Stimulated activated CD4-positive, alpha-beta T cell treated with anti-CD3 and anti-CD28 coated beads, Interleukin-1b, Interleukin-23, amount 100 ng/mL, for 4 hours (primary cell): ENCODE data around the gene ZNF429.
"Not testable (repeated sequence)": the region's sequence is repeated elsewhere in the genome, so short reads cannot be mapped to it uniquely, and the experiment has no call there.

Experiments used
- DNase-seq, 2 donors: peaks; one replicate each; pipeline ENCODE4 v3.0.0-alpha.2; 2020; ENCODE audit warnings: low read depth in 2 of 2

Gene ZNF429

DNA sequence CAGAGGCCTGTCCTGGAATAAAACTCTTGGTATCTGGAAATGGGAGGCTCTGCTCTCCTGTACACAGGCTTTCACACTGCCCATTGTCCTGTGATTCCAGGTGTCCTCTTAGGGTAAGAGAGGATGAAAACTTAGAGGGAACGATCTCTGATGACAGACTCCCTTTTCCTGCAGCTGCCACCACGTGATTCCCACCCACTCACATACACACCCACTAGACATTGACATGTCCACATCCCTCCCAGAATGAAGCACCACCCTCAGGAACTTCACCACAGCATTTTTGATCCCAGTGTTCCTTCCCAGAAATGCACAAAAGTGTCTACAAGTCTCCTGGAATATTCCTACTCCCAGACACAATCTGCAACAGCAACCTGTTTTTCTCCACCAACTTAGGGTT, 8.2 kb downstream of the ZNF429 start:
- no peak for DNase-seq

DNA sequence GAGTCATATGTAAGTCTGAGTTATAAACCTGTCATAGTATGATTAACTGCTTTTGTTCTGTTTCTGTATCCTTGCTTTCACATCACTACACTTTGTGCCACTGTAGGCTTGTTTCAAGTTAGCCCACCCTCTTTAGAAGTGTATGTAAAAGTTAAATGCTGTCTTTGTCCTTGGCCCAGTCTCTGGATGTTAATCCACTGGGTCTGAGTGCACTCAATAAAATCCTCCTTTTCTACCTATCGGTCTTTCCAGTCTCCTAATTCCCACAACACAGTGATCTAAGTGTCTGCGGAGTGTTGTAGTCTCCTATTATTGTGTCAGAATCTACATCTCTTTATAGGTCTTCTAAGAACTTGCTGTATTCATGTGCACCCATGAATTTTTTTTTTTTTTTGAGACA, 14.1 kb downstream of the ZNF429 start:
- DNase-seq = no peak

DNA sequence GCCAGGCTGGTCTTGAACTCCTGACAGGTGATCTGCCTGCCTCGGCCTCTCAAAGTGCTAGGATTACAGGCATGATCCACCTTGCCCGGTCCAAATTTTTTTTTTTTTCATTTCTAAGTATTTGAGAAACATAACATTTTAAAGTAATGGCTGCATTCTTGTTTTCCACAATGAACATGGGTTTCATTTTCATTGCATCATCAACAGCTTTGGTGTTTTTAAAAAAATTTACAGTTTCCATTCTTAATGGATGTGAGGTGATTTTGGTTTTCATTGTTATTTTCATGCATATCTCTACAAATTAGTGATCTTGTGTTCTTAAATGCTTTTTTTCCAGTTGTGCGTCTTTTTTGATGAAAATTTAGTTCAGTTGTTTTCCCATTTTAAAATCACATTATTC, 27.5 kb downstream of the ZNF429 start:
- no peak for DNase-seq

DNA sequence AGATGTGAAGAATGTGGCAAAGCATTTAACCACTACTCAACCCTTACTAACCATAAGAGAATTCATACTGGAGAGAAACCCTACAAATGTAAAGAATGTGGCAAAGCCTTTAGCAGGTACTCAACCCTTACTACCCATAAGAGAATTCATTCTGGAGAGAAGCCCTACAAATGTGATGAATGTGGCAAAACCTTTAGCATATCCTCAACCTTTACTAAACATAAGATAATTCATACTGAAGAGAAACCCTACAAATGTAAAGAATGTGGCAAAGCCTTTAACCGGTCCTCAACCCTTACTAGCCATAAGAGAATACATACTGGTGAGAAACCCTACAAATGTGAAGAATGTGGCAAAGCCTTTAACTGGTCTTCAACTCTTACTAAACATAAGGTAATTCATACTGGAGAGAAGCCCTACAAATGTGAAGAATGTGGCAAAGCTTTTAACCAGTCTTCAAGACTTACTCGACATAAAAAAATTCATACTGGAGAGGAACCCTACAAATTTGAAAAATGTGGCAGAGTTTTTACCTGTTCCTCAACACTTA, 31.4 kb downstream of the ZNF429 start:
- not testable (repeated sequence) for DNase-seq

DNA sequence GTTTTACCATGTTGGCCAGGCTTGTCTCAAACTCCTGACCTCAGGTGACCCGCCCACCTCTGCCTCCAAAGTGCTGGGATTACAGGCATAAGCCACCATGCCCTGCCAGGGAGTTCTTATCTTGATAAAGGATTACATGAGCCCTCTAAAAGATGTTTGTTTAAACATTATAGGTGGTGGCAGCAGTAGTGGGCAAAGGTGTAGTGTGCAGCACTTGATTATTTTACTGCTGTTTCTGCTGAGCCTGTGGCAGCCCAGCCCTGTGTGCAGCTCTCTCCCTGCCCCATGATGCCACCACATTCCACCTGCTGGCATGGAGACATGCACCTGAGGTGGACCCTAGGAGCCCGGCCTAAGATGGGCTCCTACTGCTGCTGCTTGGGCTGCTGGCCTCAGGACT, 54.0 kb downstream of the ZNF429 start:
- DNase-seq = no peak

DNA sequence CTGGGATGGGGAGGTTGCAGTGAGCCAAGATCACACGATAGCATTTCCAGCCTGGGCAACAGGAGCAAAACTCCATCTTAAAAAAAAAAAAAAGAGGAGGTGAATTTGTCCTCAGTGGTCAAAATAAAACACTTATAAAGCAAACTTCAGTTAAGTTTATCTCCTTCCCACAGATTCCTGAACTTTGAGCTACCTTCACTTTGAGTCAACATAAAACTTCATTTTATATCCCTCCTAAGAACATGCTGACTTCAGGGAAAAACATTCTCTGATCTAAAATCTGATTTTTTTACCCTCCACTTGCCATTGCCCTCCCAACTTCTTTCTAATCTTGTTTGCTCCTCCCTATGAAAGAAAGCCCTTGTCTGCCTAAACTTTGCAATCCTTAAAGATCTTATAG, 59.0 kb downstream of the ZNF429 start:
- no peak for DNase-seq

DNA sequence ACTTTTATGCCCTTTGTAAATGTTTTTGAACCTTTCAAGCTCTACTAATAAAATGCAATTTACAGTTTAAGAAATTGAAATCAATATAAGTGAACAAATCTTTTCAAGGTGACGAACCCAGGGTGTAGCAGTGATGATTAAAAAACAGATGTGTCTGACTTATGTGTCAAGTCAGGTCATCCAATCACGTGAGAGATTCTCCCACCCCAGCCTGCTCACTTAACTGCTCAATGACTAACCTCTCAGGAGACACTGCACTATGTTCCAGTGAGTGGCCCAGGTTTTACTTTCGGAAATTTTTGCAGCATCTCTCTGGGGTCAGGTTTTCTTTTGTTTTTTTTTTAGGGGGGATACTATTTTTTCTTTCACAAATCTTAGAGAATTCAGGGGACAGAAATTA, 60.7 kb downstream of the ZNF429 start:
- DNase-seq = peak in 1 of 2 donors; percentile 8

DNA sequence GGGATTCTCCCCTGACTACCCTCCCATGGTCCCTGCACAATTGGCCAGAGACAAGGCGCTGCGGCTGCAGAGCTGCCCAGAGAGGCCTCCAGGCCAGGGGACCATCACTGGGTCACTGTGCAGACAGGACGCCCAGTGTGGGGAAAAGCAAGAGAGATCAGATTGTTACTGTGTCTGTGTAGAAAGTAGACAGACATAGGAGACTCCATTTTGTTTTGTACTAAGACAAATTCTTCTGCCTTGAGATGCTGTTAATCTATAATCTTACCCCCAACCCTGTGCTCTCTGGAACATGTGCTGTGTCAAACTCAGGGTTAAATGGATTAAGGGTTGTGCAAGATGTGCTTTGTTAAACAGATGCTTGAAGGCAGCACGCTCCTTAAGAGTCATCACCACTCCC, 62.4 kb downstream of the ZNF429 start:
- not testable (repeated sequence) for DNase-seq

DNA sequence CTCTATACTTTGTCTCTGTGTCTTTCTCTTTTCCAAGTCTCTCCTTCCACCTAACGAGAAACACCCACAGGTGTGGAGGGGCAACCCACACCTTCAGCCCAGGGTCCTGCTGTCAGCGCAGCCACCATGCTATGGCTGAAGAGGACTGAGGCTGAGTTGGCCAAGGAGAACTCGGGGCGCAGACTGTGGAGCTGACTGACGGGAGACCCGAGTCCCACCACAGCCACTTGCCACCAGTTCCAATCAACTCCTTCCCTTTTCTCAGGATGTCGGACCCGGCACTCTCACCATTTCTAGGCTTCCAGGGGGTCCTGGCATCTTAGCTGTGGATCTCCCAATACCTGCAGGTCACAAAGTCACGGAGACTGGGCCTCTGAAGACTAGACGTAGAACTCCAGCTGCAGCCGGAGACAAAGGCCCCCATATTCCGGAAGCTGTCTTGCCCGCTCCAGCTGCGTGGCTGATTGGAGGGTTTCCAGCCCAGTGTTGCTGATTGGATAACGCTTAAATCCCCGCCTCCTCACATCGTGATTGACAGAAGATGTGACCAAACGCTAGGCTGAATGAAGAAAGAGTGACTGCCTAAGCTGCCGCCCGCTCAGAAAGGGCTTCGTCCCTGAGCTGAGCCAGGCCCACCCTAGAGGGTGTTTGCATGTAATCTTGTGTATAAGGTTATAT, 63.6 kb downstream of the ZNF429 start:
- peak; percentile 47 to 69 for DNase-seq

DNA sequence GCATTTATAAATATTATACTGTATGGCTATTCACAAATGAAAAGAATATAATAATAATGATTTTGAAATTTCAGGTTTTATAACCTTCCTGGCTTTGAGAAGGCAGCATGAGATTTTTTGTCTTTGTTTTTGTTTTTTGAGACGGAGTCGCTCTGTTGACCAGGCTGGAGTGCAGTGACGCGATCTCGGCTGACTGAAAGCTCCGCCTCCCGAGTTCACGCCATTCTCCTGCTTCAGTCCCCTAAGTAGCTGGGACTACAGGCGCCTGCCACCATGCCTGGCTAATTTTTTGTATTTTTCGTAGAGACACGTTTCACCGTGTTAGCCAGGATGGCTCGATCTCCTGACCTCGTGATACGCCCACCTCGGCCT, 64.1 kb downstream of the ZNF429 start:
- peak in 1 of 2 donors; percentile 43 for DNase-seq

DNA sequence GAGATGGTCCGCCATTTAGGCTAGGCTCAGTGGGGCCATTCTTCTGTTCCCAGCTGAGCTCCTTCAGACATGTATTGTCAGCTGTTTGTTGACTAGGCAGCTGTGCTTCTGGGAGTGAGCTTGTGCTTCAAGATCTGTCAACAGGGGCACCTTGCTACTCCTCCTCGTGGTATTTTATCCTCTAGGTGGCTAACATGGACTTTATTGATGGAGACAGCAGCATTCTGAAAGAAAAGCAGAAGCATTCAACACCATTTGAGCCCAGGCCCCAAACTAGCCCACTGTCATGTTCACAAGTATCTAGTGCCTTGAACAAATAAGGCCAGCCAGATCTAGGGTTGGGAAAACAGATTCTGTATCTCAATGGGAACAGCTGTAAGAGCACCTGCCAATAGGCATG, 65.9 kb downstream of the ZNF429 start:
- DNase-seq = no peak

DNA sequence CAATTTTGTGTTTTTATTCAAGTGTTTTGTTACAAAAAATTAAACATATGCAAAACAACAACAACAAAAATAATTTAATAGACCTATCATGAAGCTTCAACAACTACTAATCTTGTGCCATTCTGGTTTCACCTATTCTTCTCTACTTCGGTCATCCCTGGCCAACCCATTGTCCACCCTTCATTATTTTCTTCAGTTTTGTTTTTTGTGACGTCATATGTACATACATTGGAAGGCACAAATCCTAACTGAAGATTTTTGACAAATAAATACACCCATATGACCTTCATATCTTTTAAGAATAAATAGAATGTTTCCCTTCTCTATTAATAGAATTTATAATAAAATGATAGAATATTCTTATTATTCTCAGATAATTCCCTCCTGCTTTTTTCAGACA, 69.2 kb downstream of the ZNF429 start:
- no peak for DNase-seq

DNA sequence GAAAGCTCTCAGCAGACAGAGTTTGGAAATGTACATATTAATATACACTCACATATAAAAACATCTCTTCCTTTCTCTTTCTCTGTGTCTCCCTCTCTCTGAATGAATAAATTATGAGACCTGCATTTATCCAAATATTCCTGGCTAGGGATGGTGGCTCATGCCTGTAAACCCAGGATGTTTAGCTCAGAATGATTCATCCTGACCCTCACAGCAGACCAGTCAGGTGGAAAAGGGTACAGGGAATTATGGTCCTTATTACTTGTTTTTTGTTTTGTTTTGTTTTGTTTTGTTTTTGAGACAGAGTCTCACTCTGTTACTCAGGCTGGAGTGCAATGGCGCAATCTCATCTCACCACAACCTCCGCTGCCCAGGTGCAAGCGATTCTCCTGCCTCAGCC, 71.1 kb downstream of the ZNF429 start:
- no peak for DNase-seq

DNA sequence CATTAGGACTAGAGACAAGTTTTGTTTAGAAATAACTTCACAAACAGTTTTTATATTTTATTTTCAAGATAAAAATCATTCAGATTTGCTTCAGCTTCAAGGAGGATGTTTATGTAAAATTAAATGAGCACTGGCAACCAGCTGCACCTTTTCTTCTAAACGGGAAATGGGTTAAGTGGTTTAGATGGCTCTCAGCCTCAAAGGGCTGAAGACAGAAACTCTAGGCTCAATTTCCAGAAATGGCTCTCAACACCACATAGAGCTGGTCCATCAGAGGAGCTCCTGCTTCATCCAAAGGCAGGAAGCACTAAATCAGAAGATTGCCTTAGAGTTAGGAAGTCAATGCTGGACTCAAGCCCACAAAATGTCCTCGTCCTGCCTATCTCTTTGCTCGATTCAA, 74.7 kb downstream of the ZNF429 start:
- DNase-seq = no peak

DNA sequence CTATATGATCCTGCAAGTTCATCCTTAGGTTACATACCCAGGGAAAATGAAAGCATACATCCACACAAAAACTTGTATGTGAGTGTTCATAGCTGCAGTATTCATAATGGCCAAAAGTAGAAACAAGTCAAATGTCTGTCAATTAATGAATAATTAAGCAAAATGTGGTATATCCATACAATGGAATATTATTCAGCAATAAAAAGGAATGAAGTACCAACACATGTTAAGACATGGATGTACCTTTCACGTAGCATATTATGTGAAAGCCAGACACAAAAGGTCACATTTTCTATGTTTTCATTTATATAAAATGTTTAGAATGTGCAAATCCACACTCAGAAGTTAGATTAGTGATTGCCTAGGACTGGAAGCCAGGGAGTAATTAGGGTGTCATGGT, 75.4 kb downstream of the ZNF429 start:
- DNase-seq = no peak

DNA sequence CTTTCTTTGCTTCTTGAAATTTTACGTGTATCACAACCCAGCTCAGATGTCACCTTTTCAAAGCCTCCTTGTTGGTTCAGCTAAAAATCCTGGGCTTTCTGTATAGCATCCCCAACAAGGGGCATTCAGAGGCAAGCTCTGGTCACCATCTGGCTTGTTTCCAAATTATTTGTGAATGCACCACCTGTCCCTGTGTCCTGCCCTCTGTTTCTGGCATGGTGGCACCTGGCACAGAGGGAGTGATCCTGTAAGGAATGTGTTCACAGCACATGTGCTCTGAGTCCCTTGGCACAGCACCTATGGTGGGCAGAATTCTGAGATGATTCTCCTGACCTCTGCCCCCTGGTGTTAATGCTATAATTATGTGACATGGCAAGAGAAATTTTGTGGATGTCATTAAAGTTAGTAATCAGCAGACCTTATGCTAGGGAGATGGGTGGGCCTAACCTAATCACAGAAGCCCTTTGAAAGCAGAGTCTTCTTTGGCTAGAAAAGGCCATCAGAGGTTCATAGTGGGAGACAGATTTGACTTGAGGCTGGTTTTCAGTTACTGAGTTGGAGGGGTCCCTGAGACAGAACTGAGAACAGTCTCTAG, 76.3 kb downstream of the ZNF429 start:
- no peak for DNase-seq

DNA sequence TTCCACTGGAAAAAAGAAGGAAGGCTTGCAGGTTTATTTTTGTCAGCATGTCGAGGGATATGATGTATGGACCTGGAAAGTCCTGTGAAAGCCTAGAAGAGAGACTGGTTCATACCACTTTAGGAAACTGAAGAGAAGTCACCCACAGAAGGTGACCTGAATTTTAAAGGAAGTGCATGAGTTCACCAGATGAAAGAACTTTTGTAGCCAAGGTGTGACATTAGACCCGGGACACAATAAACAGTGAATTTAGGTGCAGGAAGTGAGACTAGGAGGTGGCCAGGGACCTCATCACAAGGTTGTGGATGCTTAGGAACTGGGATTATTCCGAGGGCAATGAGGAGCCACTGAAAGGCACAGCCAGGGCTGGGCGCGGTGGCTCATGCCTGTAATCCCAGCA, 79.1 kb downstream of the ZNF429 start:
- DNase-seq = no peak

DNA sequence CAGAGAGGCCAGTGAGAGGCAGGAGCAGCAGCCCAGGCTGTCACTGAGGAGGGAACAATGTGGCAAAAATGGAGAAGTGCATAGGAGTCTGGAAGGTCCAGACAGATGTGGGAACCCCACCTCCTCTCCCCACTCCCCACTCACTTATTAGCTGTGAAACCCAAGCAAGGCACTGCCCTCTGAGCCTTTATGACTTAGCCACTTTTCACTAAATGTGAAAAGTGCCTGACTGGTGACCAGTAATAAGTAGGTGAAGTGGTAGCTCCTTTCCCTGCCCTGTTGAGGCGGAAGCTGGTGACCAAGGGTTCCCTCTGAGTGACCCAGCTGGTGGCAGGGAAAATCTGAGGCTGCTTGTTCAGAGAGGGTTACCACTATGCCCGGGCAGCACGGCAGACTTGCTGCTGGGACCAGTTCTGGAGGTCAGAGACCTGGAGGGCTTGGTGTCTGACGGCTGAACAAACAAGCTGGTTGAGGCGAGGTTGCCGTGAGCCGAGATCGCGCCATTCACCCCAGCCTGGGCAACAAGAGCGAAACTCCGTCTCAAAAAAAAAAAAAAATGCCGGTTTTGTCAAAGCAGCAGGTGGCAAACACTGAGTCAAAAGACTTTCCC, 80.0 kb downstream of the ZNF429 start:
- no peak for DNase-seq

DNA sequence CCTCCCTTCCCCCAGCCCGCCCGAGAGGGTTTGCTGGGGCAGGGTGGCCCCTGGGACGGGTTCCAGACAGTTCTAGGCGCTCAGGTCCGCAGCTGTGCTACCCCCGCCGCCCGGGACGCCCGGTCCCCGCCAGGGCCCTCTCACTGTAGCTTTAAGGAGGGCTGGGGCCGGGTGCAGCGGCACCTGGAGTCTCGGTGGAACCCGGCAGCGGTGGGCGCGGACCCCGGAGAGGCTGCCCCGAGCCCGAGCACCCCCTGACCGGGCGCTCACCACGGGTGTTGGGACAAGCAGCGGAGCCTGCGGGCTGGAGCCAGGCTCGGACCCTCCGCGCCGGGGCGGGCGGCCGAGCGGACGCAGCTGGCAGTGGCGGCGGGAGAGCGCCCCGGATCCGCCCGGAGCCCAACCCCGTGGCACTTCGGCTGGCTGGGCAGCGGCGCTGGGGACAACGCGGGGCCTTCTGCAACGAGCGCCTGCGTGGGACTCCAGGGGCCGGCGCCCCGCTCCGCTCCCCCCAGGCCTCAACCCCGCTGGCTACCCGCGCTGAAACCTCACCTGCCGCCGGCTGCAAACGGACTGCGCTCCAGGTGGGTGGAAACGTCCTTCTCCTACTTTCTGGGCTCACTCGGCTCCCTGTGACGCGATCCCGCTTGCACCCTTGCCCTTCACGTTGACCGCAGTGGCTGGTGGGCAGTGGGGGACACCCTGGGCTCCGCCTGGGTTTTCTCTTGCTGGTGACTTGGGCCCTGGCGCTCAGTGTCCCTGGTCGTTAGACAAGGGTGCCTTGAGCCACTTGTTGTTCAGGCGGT, 81.1 kb downstream of the ZNF429 start:
- DNase-seq = peak in 1 of 2 donors; percentile 18

DNA sequence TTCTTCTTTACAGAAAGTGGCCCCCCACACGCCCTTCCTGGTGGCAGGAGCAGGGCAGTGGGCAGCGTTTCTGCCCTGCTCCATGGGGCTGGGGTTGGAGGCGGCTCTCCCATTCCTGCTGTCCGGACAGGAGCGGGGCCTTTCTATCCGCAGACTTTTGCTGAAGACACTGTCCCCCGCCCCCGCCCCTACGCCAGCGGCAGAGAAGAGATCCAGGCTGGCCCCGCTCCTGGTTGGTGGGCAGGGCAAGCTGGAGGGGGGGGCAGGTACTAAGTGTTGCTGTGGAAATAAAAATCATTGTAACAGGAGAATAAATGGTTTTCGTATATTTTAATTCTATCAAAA, 81.7 kb downstream of the ZNF429 start:
- DNase-seq = no peak

DNA sequence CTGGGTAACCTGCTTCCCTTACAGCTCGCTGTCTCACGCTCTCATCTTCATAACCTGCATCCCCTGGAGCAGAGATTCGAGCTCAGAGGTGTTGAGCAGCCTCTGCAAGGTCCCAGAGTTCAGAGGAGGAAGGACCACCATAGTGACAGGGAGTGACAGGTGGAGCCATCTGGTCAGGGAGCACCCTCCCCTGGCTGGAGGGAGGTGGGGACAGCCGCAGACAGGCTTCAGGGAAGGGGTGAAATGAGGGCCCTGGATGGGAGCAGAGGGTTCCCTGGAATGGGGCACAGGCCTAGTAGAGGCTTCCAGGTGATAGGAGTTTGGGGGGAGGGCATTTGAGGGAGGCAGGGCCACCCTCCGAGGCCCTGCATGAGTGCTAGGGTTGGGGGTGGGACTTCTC, 82.1 kb downstream of the ZNF429 start:
- DNase-seq = no peak

DNA sequence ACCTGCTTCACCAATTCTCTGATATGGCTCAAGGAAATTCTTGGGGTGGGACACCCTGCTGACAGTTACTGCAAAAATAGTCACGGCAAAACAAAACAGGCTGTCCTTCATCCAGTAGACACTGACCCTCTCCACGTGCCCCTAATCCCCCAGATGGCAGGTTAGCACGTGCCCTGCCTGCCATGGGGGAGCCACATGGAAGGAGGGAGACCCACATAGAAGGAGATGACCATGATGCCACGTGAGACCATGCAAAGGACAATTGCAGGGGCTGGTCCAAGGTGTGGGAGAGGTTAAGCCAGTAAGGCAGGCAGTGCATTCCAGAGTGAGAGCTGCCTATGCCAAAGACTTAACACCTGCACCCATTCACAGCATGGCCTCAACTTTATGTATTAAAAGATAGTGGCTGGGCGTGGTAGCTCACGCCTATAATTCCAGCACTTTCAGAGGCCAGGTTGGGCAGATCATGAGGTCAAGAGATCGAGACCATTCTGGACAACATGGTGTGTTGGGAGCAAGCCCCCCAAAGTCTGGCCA, 82.7 kb downstream of the ZNF429 start:
- DNase-seq = no peak
